H1 (cell line): ENCODE data around the gene CYP46A1. TPM values are rescaled to one million over a fixed set of nuclear protein-coding genes. Genes with fewer than 3 reads are reported as not detected.

Experiments used
- ATF2 ChIP-seq: IDR thresholded peaks from 2 replicates; pipeline ENCODE4 v1.6.1; 2012; ENCODE audit warnings: low read length, inconsistent platforms
- BCL11A ChIP-seq, 2 experiments: IDR thresholded peaks; one replicate each; pipeline ENCODE4 v1.6.1; 2011; ENCODE audit warnings: low read depth in 2 of 2, low read length in 2 of 2, mild to moderate bottlenecking in 2 of 2
- E2F6 ChIP-seq: IDR thresholded peaks from 2 replicates; pipeline ENCODE4 v1.6.1; 2012; ENCODE audit warnings: inconsistent platforms
- HDAC2 ChIP-seq, 2 experiments: fragments of 300-600 bp in 1 of 2; sonication (generic) in 1 of 2; IDR thresholded peaks; 2 replicates each; pipeline ENCODE4 v1.6.1; 2011 to 2012; ENCODE audit warnings: low read depth in 2 of 2, low read length in 2 of 2, mild to moderate bottlenecking in 2 of 2, moderate library complexity in 2 of 2, borderline replicate concordance in 1 of 2, inconsistent platforms in 1 of 2
- JUN ChIP-seq: IDR thresholded peaks from 2 replicates; pipeline ENCODE4 v1.6.1; 2011; ENCODE audit warnings: low read depth, mild to moderate bottlenecking, improper control_type of control experiment, low read length
- JUND ChIP-seq: IDR thresholded peaks from 2 replicates; pipeline ENCODE4 v1.6.1; 2011; ENCODE audit warnings: mild to moderate bottlenecking, improper control_type of control experiment, low read length
- NRF1 ChIP-seq: IDR thresholded peaks from 2 replicates; pipeline ENCODE4 v1.6.1; 2011; ENCODE audit warnings: mild to moderate bottlenecking, low read depth, low read length, improper control_type of control experiment
- SIRT6 ChIP-seq: IDR thresholded peaks from one replicate; pipeline ENCODE4 v1.7.1; 2012; ENCODE audit warnings: low read length, inconsistent platforms
- SUZ12 ChIP-seq: fragments of 200-600 bp; sonication (generic); IDR thresholded peaks from 2 replicates; pipeline ENCODE4 v1.6.1; 2012; ENCODE audit warnings: mild to moderate bottlenecking, inconsistent platforms, low read length, moderate library complexity, mixed read lengths
- TBP ChIP-seq: IDR thresholded peaks from 2 replicates; pipeline ENCODE4 v1.6.1; 2011; ENCODE audit warnings: low read depth, low read length, improper control_type of control experiment
- polyA plus RNA-seq, 7 experiments: library from polyadenylated mRNA; depleted of rRNA in 3 of 7; stranded (reverse) in 5 of 7; unstranded in 2 of 7; fragments of >200 nt in 5 of 7; fragments of 200-250 nt in 2 of 7; gene quantifications; 1 replicate in 5 of 7; 2 replicates in 1 of 7; 4 replicates in 1 of 7; pipeline versions ENCODE4 v1.2.1 to v1.2.3, GENCODE V29; 2011 to 2013; ENCODE audit warnings: missing spikeins in 2 of 7, mixed read lengths in 2 of 7
- total RNA-seq: library from RNA; stranded (reverse); fragmentation: NEBNext Ultra II Directional; extraction: Animal tissue kit (Norgen Biotek cat#: 25700); gene quantifications from 2 replicates; pipeline ENCODE4 v1.2.1, GENCODE V29; 2021
- TF ChIP-seq, protein P1 (sequence below), 3 experiments: IDR thresholded peaks; 1 replicate in 2 of 3; 2 replicates in 1 of 3; pipeline versions ENCODE4 v1.5.1 to v1.6.1; 2011; ENCODE audit warnings: low read length in 3 of 3, mild to moderate bottlenecking in 3 of 3, inconsistent platforms in 2 of 3, low read depth in 1 of 3, moderate library complexity in 1 of 3; ENCODE audit not compliant: insufficient read depth in 1 of 3; ENCODE audit errors: control extremely low read depth in 1 of 3

CYP46A1 gene
- total and polyA plus RNA-seq, 2 of the 8 experiments (the other 6 are each of a cell fraction or from before 2014, with no cell fraction given): 0.41 to 1.3 TPM

DNA sequence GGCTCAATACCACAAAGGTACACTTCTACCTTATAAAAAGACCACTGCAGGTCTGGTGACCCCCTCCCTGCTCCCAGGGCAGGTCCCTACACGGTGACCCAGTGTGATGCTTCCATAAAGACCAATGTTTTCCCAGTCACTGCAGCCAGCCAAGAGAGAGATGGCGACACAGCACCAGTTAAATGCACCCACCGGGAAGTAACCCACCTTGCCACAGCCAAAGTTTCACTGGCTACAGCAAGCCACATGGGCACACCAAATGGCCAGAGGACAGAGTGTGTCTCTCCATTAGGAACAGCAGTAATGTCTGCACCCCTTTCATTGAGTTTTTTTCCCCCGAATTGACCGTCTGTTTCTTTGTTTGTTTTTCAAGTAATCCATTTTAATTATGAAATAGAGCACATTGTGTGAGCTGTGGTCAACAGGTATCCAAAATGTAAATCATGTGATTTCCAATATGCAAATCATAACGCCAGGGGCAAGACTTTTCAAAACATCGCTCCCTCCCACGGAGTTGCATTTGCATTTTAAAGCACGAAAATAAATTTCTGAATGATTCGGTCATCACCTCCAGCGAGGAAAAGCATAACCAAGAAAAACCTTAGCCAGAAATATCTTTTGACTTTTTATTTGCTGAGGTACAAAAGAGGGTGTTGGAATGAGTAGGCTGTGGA lies 60.2 kb downstream of the CYP46A1 start (continued):
- TF ChIP-seq JUN: 0 out of 2 replicates have a peak, but pooled peaks have one; percentile 5
- 0 out of 4 replicates have a peak, but pooled peaks of 1 of the 2 experiments have one; percentile 9 for TF ChIP-seq HDAC2 (IDR thresholded peaks at IDR 0.05; ENCODE audit: borderline replicate concordance in 1 of 2, low read depth in 2 of 2, low read length in 2 of 2)
- no peak for TF ChIP-seq ATF2
- TF ChIP-seq, protein P1, sequence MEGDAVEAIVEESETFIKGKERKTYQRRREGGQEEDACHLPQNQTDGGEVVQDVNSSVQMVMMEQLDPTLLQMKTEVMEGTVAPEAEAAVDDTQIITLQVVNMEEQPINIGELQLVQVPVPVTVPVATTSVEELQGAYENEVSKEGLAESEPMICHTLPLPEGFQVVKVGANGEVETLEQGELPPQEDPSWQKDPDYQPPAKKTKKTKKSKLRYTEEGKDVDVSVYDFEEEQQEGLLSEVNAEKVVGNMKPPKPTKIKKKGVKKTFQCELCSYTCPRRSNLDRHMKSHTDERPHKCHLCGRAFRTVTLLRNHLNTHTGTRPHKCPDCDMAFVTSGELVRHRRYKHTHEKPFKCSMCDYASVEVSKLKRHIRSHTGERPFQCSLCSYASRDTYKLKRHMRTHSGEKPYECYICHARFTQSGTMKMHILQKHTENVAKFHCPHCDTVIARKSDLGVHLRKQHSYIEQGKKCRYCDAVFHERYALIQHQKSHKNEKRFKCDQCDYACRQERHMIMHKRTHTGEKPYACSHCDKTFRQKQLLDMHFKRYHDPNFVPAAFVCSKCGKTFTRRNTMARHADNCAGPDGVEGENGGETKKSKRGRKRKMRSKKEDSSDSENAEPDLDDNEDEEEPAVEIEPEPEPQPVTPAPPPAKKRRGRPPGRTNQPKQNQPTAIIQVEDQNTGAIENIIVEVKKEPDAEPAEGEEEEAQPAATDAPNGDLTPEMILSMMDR (IDR thresholded peaks at IDR 0.05; ENCODE audit: control extremely low read depth in 1 of 3, insufficient read depth in 1 of 3, low read depth in 1 of 3, low read length in 3 of 3): peak in 2 of 3 experiments; percentile 47 to 51; a peak in 3 of 4 replicates
- TF ChIP-seq JUND: peak; percentile 70
- TF ChIP-seq E2F6: no peak
- TF ChIP-seq TBP: no peak
- TF ChIP-seq SIRT6: no peak
- no peak for TF ChIP-seq BCL11A (IDR thresholded peaks at IDR 0.05; ENCODE audit: low read depth in 2 of 2, low read length in 2 of 2)
- no peak for TF ChIP-seq SUZ12
- TF ChIP-seq NRF1: no peak
- TF ChIP-seq, all 59 proteins: peak for 7
